ENCODE results near the gene UGT1A4. TPM values are rescaled to one million over a fixed set of nuclear protein-coding genes. Genes with fewer than 3 reads are reported as not detected.

The UGT1A4 gene
- total and polyA plus RNA-seq, 2 donors (not counting 3 experiments of a cell fraction or from before 2014, with no cell fraction given) = not detected

- no peak overlapping the region for H3K4me2 ChIP-seq (ENCODE audit: insufficient read depth, low read length)
- TF ChIP-seq GATA2 (IDR thresholded peaks at IDR 0.05; ENCODE audit: insufficient read depth, insufficient read length, low read depth, low read length) (no peak), POLR2A (IDR thresholded peaks at IDR 0.05; ENCODE audit: low read depth, low read length) (no peak), EZH2 (IDR thresholded peaks at IDR 0.05; ENCODE audit: borderline replicate concordance, low read depth, low read length, severe bottlenecking) (no peak), MAX (IDR thresholded peaks at IDR 0.05; ENCODE audit: insufficient read depth, insufficient read length) (no peak), CTCF (IDR thresholded peaks at IDR 0.05; ENCODE audit: extremely low read depth in 1 of 2, insufficient read depth in 1 of 2, low read depth in 1 of 2, low read length in 2 of 2) (no peak), JUN (IDR thresholded peaks at IDR 0.05; ENCODE audit: borderline replicate concordance, insufficient read depth, insufficient read length, low read depth) (no peak)
- H3K9me3 ChIP-seq (replicated peaks; ENCODE audit: control insufficient read depth, insufficient read depth, low read length) = no peaks in the 10 kb centered on the region
- H3K27ac ChIP-seq (ENCODE audit: insufficient read depth, low read depth, low read length) = no peak overlapping the region
- no peak overlapping the region for H3K4me3 ChIP-seq (replicated peaks in 1 of 3; ENCODE audit: insufficient read depth in 1 of 3, low read depth in 1 of 3, low read length in 3 of 3)
- no peak overlapping the region for H3K9ac ChIP-seq (replicated peaks; ENCODE audit: extremely low read depth, insufficient read depth, low read length)
- no peaks in the 10 kb centered on the region for H3K36me3 ChIP-seq (ENCODE audit: control insufficient read depth in 2 of 2, extremely low read depth in 1 of 2, insufficient read depth in 2 of 2, low read length in 2 of 2)
- no peaks in the 10 kb centered on the region for H3K4me1 ChIP-seq (ENCODE audit: control insufficient read depth, extremely low read depth, insufficient read depth, low read length)
- FAIRE-seq = no peak
- H4K20me1 ChIP-seq (replicated peaks; ENCODE audit: control insufficient read depth, extremely low read depth, insufficient read depth, low read length) = no peaks in the 10 kb centered on the region
- no peak overlapping the region for H2AFZ ChIP-seq (ENCODE audit: low read depth, low read length)
- H3K9me1 ChIP-seq (replicated peaks; ENCODE audit: control insufficient read depth, extremely low read depth, insufficient read depth, low read length) = no peaks in the 10 kb centered on the region
- intact Hi-C loops (cut with micrococcal nuclease) (no loop called here), dilution Hi-C loops (cut with MboI; ENCODE audit: extremely low pct_ligation_motif_present, low sequenced_read_pairs) (no loop called here)
- no TSS peak for BruUV-seq (replicated peaks)
- H3K27me3 ChIP-seq (ENCODE audit: control insufficient read depth in 2 of 2, insufficient read depth in 2 of 2, low read length in 2 of 2) = no peaks in the 10 kb centered on the region
- H3K79me2 ChIP-seq (ENCODE audit: control insufficient read depth, insufficient read depth, low read length) = no peaks in the 10 kb centered on the region
- DNase-seq (ENCODE audit: low read depth, low spot score) = no peak
- CTCF ChIA-PET = no interaction called here
- POLR2A ChIA-PET = no interaction called here
Measured at GRCh38 chr2:233673896-233674295, 44.6 kb upstream of the UGT1A4 start.

GRCh38 chr2:233674314-233674713, 44.2 kb upstream of the UGT1A4 start:
- intact Hi-C loops (cut with micrococcal nuclease) (no loop called here), dilution Hi-C loops (cut with MboI; ENCODE audit: extremely low pct_ligation_motif_present, low sequenced_read_pairs) (no loop called here)
- TF ChIP-seq CTCF (IDR thresholded peaks at IDR 0.05; ENCODE audit: extremely low read depth in 1 of 2, insufficient read depth in 1 of 2, low read depth in 1 of 2, low read length in 2 of 2) (no peak), GATA2 (IDR thresholded peaks at IDR 0.05; ENCODE audit: insufficient read depth, insufficient read length, low read depth, low read length) (no peak), MYC (IDR thresholded peaks at IDR 0.05; ENCODE audit: low read depth, low read length) (no peak), JUN (IDR thresholded peaks at IDR 0.05; ENCODE audit: borderline replicate concordance, insufficient read depth, insufficient read length, low read depth) (no peak)
- no peaks in the 10 kb centered on the region for H3K9me3 ChIP-seq (replicated peaks; ENCODE audit: control insufficient read depth, insufficient read depth, low read length)
- CTCF ChIA-PET = no interaction called here
- H4K20me1 ChIP-seq (replicated peaks; ENCODE audit: control insufficient read depth, extremely low read depth, insufficient read depth, low read length) = no peaks in the 10 kb centered on the region
- DNase-seq (ENCODE audit: low read depth, low spot score) (no peak), FAIRE-seq (no peak)
- no peaks in the 10 kb centered on the region for H3K27me3 ChIP-seq (ENCODE audit: control insufficient read depth in 2 of 2, insufficient read depth in 2 of 2, low read length in 2 of 2)
- no peaks in the 10 kb centered on the region for H3K79me2 ChIP-seq (ENCODE audit: control insufficient read depth, insufficient read depth, low read length)
- H3K4me3 ChIP-seq (replicated peaks in 1 of 3; ENCODE audit: insufficient read depth in 1 of 3, low read depth in 1 of 3, low read length in 3 of 3) = no peak overlapping the region
- H3K9ac ChIP-seq (replicated peaks; ENCODE audit: extremely low read depth, insufficient read depth, low read length) = no peak overlapping the region
- H3K27ac ChIP-seq (ENCODE audit: insufficient read depth, low read depth, low read length) = no peak overlapping the region
- no TSS peak for BruUV-seq (replicated peaks)
- no peaks in the 10 kb centered on the region for H3K4me1 ChIP-seq (ENCODE audit: control insufficient read depth, extremely low read depth, insufficient read depth, low read length)
- H3K4me2 ChIP-seq (ENCODE audit: insufficient read depth, low read length) = no peak overlapping the region
- H3K36me3 ChIP-seq (ENCODE audit: control insufficient read depth in 2 of 2, extremely low read depth in 1 of 2, insufficient read depth in 2 of 2, low read length in 2 of 2) = no peaks in the 10 kb centered on the region
- H3K9me1 ChIP-seq (replicated peaks; ENCODE audit: control insufficient read depth, extremely low read depth, insufficient read depth, low read length) = no peaks in the 10 kb centered on the region
- no peak overlapping the region for H2AFZ ChIP-seq (ENCODE audit: low read depth, low read length)
- POLR2A ChIA-PET = no interaction called here

Data from endothelial cell of umbilical vein (primary cell).